ENCODE results near the gene OSTM1.

Gene OSTM1

GRCh38 chr6:108100003-108100402, 25.5 kb upstream of the OSTM1 start:
- DNase-seq, result no peak

- DNase-seq, result no peak
These were observed 23.3 kb upstream of the OSTM1 start for GRCh38 chr6:108097882-108098281.

- DNase-seq, result no peak
These were observed 19.3 kb upstream of the OSTM1 start for GRCh38 chr6:108093781-108094300.

- DNase-seq, result no peak
These were observed 16.7 kb upstream of the OSTM1 start for GRCh38 chr6:108091288-108091687.

GRCh38 chr6:108083349-108083748, 8.8 kb upstream of the OSTM1 start:
- DNase-seq, result no peak

- DNase-seq, result no peak
These were observed 8.0 kb upstream of the OSTM1 start for GRCh38 chr6:108082539-108082938.

GRCh38 chr6:108080010-108080780, 5.7 kb upstream of the OSTM1 start:
- DNase-seq, result no peak

- no peak for DNase-seq
These were observed 3.6 kb upstream of the OSTM1 start for GRCh38 chr6:108078191-108078590.

- DNase-seq, result peak; percentile 18
These were observed 533 bp downstream of the OSTM1 start for GRCh38 chr6:108074057-108074358.

GRCh38 chr6:108071736-108072276, 2.7 kb downstream of the OSTM1 start:
- DNase-seq, result no peak

GRCh38 chr6:108068618-108069017, 5.9 kb downstream of the OSTM1 start:
- DNase-seq, result no peak

GRCh38 chr6:108068182-108068581, 6.4 kb downstream of the OSTM1 start:
- no peak for DNase-seq

GRCh38 chr6:108052706-108053105, 21.8 kb downstream of the OSTM1 start:
- DNase-seq, result no peak

GRCh38 chr6:108051481-108051880, 23.1 kb downstream of the OSTM1 start:
- DNase-seq, result no peak

- DNase-seq, result no peak
These were observed 34.9 kb downstream of the OSTM1 start for GRCh38 chr6:108039681-108040080.

- DNase-seq, result no peak
These were observed 37.7 kb downstream of the OSTM1 start for GRCh38 chr6:108036884-108037283.

GRCh38 chr6:108031968-108032367, 42.6 kb downstream of the OSTM1 start:
- no peak for DNase-seq

GRCh38 chr6:108030211-108030610, 44.3 kb downstream of the OSTM1 start:
- no peak for DNase-seq

GRCh38 chr6:108029226-108029921, 45.2 kb downstream of the OSTM1 start:
- DNase-seq, result no peak

- no peak for DNase-seq
These were observed 46.9 kb downstream of the OSTM1 start for GRCh38 chr6:108027594-108027993.

GRCh38 chr6:108027056-108027455, 47.5 kb downstream of the OSTM1 start:
- no peak for DNase-seq

GRCh38 chr6:108024427-108025073, 50.0 kb downstream of the OSTM1 start:
- no peak for DNase-seq

GRCh38 chr6:108020472-108021116, 53.9 kb downstream of the OSTM1 start:
- no peak for DNase-seq

Data from effector CD8-positive, alpha-beta T cell (primary cell).